Measurements from ENCODE around the gene NMUR2. TPM values are rescaled to one million over a fixed set of nuclear protein-coding genes. Genes with fewer than 3 reads are reported as not detected.

Gene NMUR2
- polyA plus RNA-seq, 1 donor from 2014 or later = not detected

GRCh38 chr5:152380415-152381123, 24.5 kb downstream of the NMUR2 start:
- Histone ChIP-seq H3K9ac (ENCODE audit: low read length) (no peak overlapping the region), H3K27me3 (ENCODE audit: insufficient read depth, low read depth, low read length) (no peaks in the 10 kb centered on the region), H3K9me2 (ENCODE audit: insufficient read depth, low read length) (no peaks in the 10 kb centered on the region), H3K4me3 (ENCODE audit: low read length) (no peak overlapping the region), H3K9me3 (ENCODE audit: low read length) (no peaks in the 10 kb centered on the region), H3K4me2 (ENCODE audit: low read length) (no peak overlapping the region), H3F3A (ENCODE audit: insufficient read depth, low read length, poor library complexity, severe bottlenecking) (no peaks in the 10 kb centered on the region), H3K36me3 (ENCODE audit: insufficient read depth, low read length) (no peaks in the 10 kb centered on the region), H3K27ac (ENCODE audit: low read length) (no peak overlapping the region), H3K79me2 (replicated peaks; ENCODE audit: insufficient read depth, low read length) (no peaks in the 10 kb centered on the region), H2AFZ (ENCODE audit: low read depth, low read length) (no peak overlapping the region), H4K20me1 (ENCODE audit: insufficient read depth) (no peaks in the 10 kb centered on the region)
- TF ChIP-seq REST (IDR thresholded peaks at IDR 0.05; ENCODE audit: borderline replicate concordance) = no peak

- H3K27me3 ChIP-seq (ENCODE audit: insufficient read depth, low read depth, low read length) = no peaks in the 10 kb centered on the region
- TF ChIP-seq TAF1 (IDR thresholded peaks at IDR 0.05; ENCODE audit: low read depth) = no peak
- TF ChIP-seq CTCF (IDR thresholded peaks at IDR 0.05; ENCODE audit: poor library complexity, severe bottlenecking) = peak; percentile 11
- H4K20me1 ChIP-seq (ENCODE audit: insufficient read depth) = no peaks in the 10 kb centered on the region
- H3K27ac ChIP-seq (ENCODE audit: low read length) = no peak overlapping the region
- no peaks in the 10 kb centered on the region for H3F3A ChIP-seq (ENCODE audit: insufficient read depth, low read length, poor library complexity, severe bottlenecking)
- no peaks in the 10 kb centered on the region for H3K36me3 ChIP-seq (ENCODE audit: insufficient read depth, low read length)
- H3K9ac ChIP-seq (ENCODE audit: low read length) = no peak overlapping the region
- no peak overlapping the region for H3K4me3 ChIP-seq (ENCODE audit: low read length)
- H3K4me2 ChIP-seq (ENCODE audit: low read length) = no peak overlapping the region
- H3K79me2 ChIP-seq (replicated peaks; ENCODE audit: insufficient read depth, low read length) = no peaks in the 10 kb centered on the region
- no peak overlapping the region for H2AFZ ChIP-seq (ENCODE audit: low read depth, low read length)
- no peaks in the 10 kb centered on the region for H3K9me3 ChIP-seq (ENCODE audit: low read length)
- H3K9me2 ChIP-seq (ENCODE audit: insufficient read depth, low read length) = no peaks in the 10 kb centered on the region
Measured at GRCh38 chr5:152379331-152379730, 25.7 kb downstream of the NMUR2 start.

- Histone ChIP-seq H3K79me2 (replicated peaks; ENCODE audit: insufficient read depth, low read length) (no peaks in the 10 kb centered on the region), H3K36me3 (ENCODE audit: insufficient read depth, low read length) (no peaks in the 10 kb centered on the region), H2AFZ (ENCODE audit: low read depth, low read length) (no peak overlapping the region), H3K4me3 (ENCODE audit: low read length) (no peak overlapping the region), H3K9me3 (ENCODE audit: low read length) (no peaks in the 10 kb centered on the region), H3F3A (ENCODE audit: insufficient read depth, low read length, poor library complexity, severe bottlenecking) (no peaks in the 10 kb centered on the region), H3K27me3 (ENCODE audit: insufficient read depth, low read depth, low read length) (no peaks in the 10 kb centered on the region), H3K4me2 (ENCODE audit: low read length) (no peak overlapping the region), H3K9me2 (ENCODE audit: insufficient read depth, low read length) (no peaks in the 10 kb centered on the region), H3K9ac (ENCODE audit: low read length) (no peak overlapping the region), H4K20me1 (ENCODE audit: insufficient read depth) (no peaks in the 10 kb centered on the region), H3K27ac (ENCODE audit: low read length) (no peak overlapping the region)
- TF ChIP-seq EZH2 (IDR thresholded peaks at IDR 0.05; ENCODE audit: borderline replicate concordance, insufficient read depth, low read length, poor library complexity, severe bottlenecking) (no peak), RAD21 (conservative IDR thresholded peaks at IDR 0.05) (no peak)
Measured at GRCh38 chr5:152378730-152379129, 26.3 kb downstream of the NMUR2 start.

Measured in neural cell (in vitro differentiated cells).